NOMO-1 treated with dmso at 0.1 percent for 144 hours (cell line): ENCODE data around the gene RASSF6.
"Not testable (repeated sequence)": the region's sequence is repeated elsewhere in the genome, so short reads cannot be mapped to it uniquely, and the experiment has no call there.

Source experiments
- DNase-seq: peaks from one replicate; lab custom pipeline; 2025; ENCODE audit not compliant: unreplicated experiment; lab: John Stamatoyannopoulos, UW

RASSF6 gene, protein sequence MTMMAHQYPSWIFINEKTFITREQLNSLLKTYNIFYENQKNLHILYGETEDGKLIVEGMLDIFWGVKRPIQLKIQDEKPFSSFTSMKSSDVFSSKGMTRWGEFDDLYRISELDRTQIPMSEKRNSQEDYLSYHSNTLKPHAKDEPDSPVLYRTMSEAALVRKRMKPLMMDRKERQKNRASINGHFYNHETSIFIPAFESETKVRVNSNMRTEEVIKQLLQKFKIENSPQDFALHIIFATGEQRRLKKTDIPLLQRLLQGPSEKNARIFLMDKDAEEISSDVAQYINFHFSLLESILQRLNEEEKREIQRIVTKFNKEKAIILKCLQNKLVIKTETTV

GRCh38 chr4:73620115-73620792, at the start of gene RASSF6:
TSS of gene RASSF6 (minus strand) at chr4:73620436. CDS start at chr4:73611795, 8,641 bp downstream.
- DNase-seq = no peak

DNA sequence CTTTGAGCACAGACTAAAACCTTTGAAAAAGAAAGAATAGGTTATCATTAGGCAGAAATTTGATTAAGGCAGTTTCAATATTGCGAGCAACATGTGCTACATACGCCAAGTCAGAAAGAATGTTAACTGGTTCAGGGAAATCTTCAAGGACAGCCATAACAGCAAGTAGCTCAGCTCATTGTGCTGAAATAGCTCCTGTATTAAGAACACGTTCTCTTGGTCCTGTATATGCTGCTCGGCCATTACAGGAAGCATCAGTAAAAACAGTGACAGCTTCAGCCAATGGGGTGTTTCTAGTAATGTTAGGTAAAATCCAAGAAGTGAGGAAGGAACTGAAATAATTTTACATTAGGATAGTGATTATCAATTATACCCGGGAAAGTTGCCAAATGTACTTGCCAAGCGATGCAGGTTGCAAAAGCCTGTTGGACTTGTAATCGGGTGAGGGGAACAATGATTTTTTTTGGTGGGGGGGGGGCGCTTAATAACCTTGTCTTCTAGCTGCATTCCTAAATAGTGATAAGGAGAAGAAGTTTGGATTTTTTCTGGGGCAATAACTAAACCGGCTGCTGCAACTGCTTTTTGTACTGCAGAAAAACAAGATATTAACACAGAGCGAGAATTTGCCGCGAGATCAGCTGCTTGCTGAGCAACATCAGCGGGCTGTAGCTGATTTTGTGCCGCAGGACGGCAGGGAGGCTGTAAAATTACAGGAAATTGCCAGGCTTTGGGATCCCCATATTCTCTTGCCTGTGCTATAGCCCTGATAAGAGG, 49.4 kb upstream of the RASSF6 start:
- DNase-seq = no peak

GRCh38 chr4:73668782-73669201, 48.6 kb upstream of the RASSF6 start:
- DNase-seq = no peak

DNA sequence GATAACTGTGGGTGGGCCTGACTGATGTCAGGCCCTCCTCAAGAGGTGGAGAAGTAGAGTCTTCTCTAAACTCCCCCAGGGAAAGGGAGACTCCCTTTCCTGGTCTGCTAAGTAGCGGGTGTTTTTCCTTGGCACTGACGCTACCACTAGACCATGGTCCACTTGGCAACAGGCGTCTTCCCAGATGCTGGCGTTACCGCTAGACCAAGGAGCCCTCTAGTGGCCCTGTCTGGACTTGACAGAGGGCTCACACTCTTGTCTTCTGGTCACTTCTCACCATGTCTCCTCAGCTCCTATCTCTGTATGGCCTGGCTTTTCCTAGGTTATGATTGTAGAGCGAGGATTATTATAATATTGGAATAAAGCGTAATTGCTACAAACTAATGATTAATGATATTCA, 45.7 kb upstream of the RASSF6 start:
- not testable (repeated sequence) for DNase-seq

GRCh38 chr4:73664470-73664869, 44.2 kb upstream of the RASSF6 start:
- no peak for DNase-seq

DNA sequence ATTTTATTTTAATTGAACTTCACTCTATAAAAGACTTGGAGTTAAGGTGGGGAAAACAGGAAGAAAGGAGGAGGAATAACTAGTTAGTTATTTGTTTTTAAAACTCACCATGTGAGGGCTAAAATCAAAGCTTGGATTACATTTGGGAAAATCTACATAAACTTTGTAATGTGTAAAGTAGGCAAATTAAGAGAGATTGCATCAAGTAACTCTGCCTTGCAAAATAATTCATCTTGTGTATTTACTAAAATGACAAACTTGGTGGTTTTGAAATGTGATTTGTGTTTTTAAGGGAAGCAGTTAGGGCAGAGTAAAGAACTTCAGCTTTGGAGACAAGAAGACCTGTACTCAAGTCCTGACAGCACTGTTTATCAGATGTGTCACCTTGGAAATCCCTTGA, 43.3 kb upstream of the RASSF6 start:
- no peak for DNase-seq

DNA sequence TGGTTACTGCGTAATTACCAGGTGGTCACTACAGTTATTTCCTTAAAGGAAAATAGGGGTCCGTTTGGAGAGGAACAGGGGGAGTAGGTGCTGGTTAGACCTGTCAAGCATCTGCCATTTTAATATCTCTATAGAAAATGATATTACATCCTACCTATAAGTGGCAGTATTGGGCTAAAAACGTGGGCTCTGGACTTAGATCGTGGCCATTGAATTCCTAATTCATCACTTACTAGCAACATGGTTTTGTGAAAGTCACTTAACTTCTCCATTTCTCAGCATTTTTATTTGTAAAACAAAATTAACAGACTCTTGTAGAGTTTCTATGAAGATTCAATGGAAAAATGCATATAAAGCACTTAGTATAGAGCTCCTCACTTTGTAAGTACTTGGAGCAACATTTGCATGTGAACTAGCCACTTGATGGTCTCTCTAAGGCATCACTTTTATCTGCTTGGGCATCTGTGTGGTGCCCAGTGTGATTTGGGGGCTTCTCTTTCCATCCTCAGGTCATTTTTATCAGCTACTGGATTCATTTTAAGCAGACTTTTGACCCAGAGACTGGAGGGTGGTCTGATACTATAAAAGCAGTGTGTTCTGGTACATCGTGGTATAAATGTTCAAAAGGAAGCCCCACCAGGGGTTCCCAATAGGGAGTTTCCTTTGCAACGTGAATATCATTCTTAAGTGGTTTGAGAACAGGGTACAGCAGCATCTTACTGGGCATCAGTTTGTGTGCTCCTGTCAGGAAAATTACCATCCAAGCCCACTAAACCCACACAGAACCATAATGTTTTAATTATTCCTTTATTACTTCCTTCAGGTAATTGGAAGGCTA, 42.7 kb upstream of the RASSF6 start:
- peak; percentile 67 for DNase-seq

DNA sequence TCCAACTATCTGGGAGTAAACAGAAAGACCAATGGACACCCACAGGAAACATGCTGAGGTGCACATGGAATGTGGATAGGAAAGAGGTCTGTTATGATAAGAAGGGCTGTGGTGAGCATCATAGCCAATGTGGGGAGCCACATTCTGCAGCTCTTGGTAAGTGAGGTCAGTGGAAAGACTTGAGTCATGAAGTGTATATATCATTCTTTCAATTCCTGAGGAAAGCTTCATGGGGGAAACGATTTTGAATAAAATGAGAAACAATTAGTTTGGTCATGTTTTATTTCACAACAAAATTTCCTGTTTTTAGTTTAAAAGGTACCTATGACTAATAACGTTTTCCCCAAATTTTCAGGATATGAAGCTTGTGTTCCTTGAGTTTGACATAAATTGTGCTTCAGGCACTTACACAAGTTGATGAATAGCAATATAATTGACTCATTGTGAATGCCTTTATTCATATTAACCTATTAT, 41.4 kb upstream of the RASSF6 start:
- no peak for DNase-seq

DNA sequence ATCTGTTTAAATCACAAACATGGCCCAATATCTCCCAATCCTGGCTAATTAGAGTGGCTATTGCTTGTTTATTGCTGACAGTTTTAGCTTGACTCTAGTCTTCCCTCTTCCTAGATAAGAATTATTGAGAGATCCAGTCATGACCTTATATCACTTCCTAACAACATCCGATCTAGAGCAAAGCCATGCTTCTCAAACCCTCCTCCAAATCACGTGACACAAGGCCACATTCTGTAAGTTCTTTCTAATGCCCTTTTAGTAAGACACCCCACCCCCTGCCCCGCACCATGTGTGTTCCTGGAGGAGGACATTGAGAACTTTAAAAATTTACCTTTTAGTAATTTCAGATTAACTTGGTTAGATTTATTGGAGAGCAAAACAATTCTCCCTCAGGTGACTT, 40.6 kb upstream of the RASSF6 start:
- no peak for DNase-seq

- peak; percentile 29 for DNase-seq
These were observed 33.5 kb upstream of the RASSF6 start for GRCh38 chr4:73653695-73654106.

GRCh38 chr4:73650250-73650649, 30.0 kb upstream of the RASSF6 start:
- no peak for DNase-seq

- DNase-seq = no peak
These were observed 28.2 kb upstream of the RASSF6 start for GRCh38 chr4:73648478-73648877.

- DNase-seq = no peak
These were observed 25.9 kb upstream of the RASSF6 start for GRCh38 chr4:73646117-73646516.

DNA sequence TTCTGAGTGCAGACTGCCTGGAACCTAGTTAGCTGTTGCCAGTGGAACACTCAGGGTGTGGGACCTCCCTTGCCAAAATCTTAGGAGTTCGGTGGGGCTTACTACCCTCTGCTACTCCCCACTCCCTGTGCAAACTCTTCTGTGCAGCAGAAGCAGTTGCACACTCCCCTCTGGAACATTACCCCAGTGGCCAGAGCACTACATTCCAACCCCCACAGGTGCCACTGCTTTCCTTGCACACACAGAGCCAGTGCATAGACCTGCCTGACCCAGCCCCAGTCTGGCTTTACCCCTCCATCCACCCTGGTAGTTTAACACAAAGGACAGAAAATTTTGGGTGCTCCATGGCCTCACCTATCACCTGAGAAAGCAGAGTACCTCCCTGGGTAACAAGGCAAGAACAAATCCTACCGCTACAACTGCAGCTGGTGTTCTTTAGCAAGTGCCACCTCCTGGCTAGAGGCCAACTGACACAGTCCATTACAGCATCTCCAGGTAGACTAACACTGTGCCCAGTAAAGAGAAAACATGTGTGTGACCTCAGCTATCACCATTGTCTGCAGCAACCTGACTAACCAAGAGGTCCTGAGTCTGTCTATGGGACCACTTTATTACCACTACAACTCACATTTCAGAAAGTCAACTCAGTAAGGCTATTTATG, 11.5 kb upstream of the RASSF6 start:
- no peak for DNase-seq

- not testable (repeated sequence) for DNase-seq
These were observed 8.6 kb upstream of the RASSF6 start for GRCh38 chr4:73628834-73629233.

DNA sequence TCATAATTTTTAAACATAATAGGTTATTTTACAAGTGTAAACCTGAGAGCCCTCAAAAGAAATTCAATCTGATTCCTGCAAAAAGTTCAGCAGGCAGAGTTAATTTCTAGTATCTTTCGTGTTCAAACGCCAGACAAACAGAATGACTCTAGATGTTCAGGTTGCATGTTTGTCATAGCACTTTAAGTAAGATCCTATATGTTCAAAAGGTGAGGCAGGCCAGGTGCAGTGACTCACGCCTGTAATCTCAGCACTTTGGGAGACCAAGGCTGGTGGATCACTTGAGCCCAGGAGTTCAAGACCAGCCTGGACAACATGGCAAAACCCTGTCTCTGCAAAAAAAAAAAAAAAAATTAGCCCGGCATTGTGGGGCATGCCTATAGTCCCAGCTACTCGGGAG, 1.1 kb upstream of the RASSF6 start:
- no peak for DNase-seq

GRCh38 chr4:73619346-73619745, 890 bp downstream of the RASSF6 start:
- DNase-seq = no peak

DNA sequence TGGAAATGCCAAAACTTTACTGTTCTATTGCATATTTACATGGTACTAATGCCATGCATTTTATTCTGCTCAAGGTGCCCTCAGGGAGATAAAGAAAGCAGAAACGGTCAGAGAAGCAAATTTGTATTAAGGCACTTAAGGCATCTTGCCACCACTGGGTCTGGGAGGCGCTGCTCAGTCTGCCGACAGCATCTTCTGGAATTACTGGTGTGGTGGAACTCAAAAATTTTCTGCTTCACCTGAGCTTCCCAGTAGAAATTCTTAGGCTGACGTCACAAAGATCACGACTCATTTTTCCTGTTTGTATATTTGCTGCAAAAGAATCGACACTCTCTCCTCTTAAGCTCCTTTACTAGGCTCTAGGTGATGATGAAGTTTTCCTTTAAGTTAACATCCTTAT, 3.0 kb downstream of the RASSF6 start:
- no peak for DNase-seq

- no peak for DNase-seq
These were observed 4.6 kb downstream of the RASSF6 start for GRCh38 chr4:73615613-73616012.

DNA sequence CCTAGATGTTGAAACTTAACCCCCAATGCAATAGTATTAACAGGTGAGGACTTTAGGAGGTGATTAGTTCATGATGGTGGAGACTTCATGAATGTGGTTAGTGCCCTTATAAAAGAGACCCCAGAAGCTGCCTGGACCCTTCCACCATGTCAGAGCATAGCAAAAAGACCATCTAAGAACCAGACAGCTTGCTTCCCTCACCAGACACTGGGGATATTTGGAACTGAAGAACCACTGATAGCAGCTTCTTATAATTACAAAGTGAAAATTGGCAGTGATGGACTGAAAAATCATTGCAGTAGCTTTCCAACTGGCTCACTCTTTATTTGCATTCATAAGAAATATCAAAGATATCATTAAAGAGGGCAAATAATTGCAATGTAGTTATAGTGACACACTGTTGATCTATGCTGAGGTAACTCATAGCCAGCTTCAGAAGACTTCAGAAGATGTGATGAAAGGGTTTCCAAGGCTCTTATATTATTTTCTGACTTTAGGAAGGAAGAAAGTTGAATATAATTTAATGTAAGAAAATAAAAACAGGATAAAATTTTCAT, 5.8 kb downstream of the RASSF6 start:
- DNase-seq = no peak
